NCI-H345 (cell line): ENCODE data around the gene WBP2.
"Not testable (repeated sequence)": the region's sequence is repeated elsewhere in the genome, so short reads cannot be mapped to it uniquely, and the experiment has no call there.

Experiments used
- DNase-seq: peaks from one replicate; lab custom pipeline; 2025; lab: John Stamatoyannopoulos, UW

Gene WBP2

DNA sequence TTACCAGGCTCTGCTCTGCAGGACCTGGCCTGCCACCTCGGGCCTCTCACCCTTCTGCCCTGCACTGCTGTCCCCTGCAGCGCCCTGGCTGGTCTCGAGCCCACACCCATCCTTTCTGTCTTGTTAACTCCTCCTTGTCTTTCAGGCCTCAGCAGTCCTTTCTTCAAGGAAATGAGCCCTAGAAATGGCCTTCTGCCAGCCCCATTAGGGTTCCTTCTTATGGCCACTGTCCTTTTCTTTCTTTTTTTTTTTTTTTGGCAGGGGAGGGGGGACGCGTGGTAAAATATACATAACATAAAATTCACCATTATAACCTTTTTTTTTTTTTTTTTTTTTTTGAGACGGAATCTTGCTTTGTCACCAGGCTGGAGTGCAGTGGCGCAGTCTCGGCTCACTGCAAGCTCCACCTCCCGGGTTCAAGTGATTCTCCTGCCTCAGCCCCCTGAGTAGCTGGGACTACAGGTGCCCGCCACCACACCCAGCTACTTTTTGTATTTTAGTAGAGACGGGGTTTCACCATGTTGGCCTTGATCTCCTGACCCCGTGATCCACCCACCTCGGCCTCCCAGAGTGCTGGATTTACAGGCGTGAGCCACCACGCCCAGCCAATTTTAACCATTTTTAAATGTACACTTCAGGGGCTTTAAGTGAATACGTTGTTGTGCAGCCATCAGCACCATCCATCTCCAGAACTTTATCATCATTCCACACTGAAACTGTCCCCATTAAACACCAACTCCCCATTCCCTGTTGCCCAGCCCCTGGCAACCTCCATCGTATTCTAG lies 10.5 kb upstream of the WBP2 start:
- not testable (repeated sequence) for DNase-seq

DNA sequence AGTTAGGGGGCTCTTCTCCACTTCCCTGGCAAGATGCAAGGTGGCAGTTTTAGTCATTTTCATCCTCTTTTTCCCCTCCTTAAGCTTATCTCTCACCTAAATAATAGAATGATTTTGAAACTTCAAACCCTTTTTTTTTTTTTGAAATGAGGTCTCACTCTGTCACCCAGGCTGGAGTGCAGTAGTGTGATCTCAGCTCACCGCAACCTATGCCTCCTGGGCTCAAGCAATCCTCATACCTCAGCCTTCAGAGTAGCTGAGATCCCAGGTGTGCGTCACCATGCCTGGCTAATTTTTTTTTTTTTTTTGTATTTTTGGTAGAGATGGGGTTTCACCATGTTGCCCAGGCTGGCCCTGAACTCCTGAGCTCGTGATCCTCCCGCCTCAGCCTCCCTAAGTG lies 9.8 kb upstream of the WBP2 start:
- not testable (repeated sequence) for DNase-seq

DNA sequence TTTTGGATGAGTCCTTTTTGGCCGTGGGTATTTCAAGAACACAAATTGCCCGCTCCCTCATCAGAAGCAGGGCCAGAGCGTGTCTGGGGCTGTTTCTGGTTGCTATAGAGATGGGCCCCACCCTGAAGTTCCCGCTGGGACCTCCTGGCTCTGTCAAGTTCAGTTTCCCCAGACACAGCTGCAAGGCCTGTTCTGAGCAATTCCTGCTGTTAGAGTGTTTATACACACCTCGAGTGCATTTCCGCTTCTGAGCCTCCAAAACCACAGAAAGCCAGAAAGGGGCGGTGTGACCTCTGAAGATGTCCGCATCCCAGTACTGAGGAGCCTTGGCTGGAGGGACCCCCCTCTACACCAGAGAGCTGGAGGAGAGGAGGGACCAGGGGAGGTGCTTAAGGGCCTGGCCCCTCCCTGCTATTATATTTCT lies 9.3 kb upstream of the WBP2 start:
- peak; percentile 29 for DNase-seq

DNA sequence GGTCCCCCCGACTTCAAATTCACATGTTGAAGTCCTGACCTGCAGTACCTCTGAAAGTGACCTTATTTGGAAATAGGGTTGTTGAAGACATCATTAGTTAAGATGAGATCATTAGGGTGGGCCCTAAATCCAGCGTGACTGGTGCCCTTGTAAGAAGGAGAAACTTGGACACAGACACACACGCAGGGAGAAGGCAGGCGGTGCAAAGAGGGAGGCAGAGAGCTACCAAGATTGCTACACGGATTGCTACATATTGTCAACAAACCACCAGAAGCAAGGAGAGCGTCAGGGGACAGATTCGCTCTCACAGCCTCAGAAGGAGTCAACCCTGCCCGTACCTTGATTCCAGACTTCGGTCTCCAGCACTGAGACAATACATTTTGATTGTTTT lies 6.8 kb upstream of the WBP2 start:
- no peak for DNase-seq

DNA sequence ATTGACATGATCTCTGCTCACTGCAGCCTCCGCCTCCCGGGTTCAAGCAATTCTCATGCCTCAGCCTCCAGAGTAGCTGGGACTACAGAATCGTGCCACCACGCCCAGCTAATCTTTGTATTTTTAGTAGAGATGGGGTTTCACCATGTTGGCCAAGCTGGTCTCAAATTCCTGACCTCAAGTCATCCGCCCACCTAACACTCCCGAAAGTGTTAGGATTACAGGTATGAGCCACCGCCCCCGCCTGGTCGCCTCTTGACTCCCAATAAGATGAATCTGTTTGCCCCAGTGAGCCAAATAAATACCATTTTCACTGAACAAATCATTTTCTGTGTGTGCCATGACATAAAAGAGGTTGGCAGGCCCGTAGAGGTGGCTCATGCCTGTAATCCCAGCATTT lies 4.2 kb upstream of the WBP2 start:
- DNase-seq: not testable (repeated sequence)

DNA sequence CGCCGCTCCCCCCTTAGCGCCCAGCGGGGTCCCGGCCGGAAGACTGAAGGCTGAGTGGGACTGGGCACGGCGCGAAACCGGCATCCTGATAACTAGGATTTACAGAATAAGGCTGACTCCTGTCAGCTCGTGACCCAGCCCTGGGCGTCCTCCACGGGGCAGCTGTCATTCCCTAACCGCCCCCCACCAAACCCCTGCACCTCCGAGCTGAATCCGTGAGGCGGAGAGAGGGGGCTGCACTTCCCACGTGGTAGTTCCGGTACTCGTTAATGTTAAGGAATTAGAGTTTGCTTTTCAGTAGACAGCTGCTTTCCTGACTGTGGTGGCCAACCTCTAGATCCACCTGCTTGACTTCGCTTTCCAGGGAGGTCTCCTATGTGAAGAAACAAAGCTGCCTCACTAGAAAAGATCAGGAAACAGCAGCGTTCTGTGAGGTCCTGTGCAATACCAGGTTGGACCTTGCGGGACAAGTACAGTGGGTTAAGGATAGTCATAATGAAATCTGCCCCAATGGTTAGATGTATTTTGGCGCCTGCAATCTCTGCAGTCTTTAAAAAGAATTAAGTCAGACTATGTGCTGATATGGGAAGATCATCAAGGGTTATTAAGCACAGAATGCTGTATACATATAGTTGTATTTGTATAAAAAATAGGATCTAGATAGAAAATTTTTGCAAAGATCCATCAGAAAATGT lies 1.1 kb upstream of the WBP2 start:
- DNase-seq: peak; percentile 18

DNA sequence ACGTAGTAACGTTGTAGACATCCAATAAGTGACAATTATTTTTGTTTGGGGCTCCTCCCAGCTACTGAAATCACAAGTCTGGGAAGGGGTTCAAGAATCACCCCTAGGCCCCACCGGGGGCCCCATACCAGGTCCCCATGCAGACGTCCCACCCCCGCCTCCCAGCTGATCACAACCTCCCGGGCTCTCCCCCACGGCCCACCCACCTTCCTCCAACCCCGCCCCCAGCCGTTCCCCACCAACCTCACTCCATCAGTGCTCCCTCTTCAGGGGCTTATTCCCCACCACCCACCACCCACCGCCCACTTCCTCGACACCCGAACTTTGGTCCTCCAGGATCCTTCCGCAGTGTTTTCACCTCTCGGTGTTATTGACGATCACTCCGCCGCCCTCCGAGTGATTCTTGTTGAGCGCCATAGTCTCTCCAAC lies 240 bp downstream of the WBP2 start:
- no peak for DNase-seq

DNA sequence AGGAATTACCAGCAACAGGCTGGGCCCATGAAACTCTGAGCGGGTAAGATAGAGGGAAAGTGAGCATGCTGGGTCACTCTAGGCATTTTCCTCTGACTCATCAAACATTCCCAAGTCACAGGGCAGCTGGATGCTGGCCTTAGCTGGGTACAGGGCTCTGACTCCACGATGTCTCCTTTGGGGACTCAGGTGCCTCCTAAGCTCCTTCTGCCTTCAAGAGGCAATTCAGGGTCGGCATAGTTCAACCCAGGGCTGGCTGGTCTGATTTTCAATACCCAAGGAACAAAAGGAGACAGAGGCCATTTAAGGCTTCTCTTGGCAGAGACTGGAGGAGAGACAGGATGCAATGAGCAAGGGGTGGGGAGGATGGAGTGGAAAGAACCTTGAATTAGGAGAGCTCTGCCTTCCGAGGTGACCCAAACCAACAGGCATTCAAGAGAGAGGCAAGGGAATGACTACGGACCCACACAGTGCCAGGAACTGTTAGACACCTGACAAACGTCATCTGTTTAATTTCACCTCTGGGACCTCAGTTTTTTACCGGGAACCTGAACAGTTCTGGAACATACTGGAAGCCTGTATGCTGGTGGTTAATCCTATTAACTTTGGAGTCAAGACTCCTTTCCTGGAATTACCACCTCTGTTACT lies 910 bp downstream of the WBP2 start:
- no peak for DNase-seq

DNA sequence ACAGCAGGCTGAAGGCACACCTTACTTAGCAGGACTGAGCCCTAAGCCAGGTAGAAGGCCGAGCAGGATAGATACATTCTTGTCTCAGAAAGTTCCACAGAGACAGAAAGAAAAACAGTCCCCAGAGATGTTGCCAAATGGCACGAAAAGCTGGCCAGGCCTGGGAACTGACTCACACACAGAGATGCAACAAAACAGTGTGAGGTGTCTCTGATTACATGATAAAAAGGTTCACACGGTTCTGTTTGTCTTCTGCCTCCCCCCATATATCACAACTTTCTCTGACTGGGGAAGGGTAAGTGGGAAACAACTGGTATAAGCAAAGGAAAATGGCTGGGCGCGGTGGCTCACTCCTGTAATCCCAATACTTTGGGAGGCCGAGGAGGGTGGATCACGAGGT lies 1.7 kb downstream of the WBP2 start:
- no peak for DNase-seq

DNA sequence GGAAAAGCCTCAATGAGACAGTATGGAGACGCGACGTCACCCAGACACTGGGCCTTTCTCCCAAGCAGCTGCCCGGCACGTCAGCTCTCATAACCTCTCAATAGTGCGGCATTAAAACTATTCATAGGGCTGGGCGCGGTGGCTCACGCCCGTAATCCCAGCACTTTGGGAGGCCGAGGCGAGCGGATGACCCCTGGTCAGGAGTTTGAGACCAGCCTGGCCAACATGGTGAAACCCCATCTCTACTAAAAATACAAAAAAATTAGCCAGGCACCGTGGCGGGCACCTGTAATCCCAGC lies 3.5 kb downstream of the WBP2 start:
- DNase-seq: not testable (repeated sequence)

DNA sequence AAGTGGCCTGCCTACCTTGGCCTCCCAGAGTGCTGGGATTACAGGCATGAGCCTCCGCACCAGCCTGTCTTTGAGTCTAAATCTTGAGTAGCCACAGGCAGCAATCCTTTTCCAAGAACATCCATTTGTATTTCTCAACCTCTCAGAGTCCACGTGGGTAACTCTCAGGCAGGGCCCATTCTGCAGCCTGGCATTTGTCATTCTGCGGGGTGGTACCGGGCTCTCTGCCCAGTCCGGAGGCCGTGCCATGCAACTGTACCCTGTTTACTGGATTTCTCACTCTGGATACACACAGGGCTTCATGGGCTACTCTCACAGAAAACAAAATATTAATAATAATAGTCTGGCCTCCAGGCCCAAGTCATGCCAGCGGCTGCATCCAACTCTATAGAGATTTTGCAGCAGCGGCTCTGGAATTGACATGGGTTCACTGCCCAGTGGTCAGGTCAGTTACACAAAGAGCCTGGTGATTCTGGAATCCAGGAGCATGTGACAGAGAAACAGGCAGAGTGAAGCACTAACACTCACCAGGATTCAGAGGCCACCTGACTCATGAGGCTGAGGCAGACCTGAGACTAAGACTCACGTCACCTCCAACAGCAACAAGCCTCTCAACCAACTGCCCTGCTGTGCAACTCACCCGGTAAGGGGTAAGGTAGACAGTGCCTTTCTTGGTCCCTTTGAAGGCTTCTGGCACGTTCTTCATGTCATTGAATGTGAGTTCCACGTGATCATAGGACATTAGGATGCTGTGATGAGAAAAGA lies 4.0 kb downstream of the WBP2 start:
- no peak for DNase-seq

DNA sequence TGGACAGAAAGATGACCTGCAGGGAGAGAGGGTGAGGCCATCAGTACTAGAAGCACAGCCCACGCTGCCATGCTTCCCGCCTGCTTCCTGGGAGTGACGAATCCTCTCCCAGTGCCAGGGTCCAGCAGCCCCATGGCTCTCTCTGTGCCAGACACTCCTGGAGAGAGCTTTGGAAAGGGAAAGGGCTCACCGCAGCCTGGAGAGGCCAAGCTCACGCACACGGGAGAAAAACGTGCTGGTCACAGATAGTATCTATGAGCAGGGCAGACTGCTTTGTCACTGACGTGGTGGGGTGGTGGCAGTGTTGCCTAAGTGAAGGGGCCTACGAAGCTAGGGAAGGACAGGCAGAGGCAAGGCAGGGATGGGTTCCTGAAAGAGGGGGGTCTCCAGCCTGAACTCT lies 5.4 kb downstream of the WBP2 start:
- DNase-seq: no peak

DNA sequence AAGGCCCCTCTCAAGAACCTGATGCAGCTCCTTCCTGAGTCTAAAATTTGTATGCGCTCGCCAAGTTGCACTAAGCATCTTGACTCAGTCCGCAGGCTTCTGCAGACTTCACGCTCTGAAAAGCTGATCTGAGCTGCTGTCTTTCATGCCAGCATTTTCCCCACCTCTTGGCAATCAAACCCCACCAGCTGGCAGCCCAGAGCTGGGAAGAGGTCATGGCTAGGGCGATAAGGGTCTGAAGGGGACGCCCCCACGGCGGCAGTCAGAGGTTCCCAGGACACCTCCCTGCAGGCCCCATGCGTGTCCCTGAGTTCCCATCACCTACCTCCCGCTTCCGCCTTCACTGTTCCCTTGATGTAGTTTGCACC lies 5.9 kb downstream of the WBP2 start:
- DNase-seq: no peak

DNA sequence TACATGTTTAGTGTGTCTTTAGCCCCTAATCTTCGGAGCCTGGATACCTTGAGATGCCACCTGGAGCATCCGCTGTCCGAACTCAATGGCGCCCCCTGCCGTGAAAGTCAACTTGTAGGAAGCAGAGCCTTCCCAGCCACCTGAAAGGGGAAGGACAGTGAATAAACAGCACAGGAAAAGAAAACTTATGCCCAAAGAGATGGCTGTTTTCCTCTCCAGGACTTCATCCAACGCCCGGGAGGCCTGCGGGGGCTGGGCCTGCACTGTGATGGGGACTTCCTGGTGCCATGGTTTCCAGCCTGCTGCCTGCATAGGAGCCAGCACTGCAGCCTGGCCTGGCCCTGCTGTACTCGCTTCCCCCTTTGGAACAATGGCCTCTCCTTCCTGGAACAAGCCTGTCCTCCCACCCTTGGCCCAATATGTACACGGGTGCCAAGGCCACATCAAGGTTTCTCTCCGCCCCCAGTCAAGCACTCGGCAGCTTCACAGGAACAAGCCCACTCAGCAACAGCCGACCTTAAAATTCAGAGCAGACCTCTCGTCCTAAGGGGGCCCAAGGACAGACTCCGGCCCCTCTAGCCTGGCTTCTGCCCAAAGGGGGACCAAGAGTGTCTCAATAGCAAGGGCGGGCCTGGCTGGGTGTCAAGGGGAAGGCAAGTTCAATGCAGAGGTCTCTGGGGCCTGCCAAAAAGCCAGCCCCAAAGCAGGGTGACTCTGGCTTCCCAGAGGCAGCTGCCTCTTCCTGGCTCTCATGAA lies 6.4 kb downstream of the WBP2 start:
- DNase-seq: peak; percentile 47

DNA sequence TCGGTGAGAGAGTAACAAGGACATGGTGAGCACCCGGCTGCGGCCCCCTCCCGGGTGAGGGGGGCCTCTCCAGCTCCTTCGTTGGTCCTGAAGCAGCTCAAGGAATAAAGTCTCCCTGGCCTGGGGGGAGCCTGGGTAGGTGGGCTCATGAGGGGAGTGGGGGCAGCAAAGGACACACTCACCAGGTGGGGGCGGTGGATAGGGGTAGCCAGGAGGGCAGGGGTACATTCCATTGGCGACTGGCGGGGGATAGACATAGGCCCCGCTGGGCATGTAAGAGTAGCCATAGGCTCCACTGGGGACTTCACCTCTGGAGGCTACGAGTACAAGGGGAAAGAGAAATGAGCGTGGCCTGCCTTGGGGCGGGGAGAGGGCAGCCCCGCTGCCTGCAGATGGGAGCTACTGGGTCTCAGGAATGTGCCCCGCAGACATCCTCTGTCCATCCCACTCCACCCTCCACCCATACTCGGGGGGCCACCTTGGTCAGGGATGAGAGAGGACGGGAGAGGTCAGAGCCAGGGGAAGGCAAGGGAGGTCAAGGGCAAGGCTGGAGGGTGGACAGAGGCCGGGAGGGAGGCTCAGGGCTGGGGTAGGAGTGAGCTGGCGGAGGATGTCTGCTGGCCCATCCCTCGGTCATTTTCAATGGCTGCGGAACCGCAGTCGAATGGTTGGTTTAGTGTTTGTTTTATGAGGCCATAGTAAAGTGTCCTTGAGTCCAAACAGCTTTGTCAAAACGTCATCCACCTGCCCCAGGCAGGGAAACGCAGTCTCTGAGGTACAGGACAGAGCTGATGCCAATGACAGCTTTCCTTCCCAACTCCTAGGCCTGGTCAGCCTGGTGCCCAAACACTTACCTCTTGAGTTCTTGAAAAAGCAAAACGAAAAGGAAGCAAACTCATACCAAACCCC lies 7.3 kb downstream of the WBP2 start:
- no peak for DNase-seq

DNA sequence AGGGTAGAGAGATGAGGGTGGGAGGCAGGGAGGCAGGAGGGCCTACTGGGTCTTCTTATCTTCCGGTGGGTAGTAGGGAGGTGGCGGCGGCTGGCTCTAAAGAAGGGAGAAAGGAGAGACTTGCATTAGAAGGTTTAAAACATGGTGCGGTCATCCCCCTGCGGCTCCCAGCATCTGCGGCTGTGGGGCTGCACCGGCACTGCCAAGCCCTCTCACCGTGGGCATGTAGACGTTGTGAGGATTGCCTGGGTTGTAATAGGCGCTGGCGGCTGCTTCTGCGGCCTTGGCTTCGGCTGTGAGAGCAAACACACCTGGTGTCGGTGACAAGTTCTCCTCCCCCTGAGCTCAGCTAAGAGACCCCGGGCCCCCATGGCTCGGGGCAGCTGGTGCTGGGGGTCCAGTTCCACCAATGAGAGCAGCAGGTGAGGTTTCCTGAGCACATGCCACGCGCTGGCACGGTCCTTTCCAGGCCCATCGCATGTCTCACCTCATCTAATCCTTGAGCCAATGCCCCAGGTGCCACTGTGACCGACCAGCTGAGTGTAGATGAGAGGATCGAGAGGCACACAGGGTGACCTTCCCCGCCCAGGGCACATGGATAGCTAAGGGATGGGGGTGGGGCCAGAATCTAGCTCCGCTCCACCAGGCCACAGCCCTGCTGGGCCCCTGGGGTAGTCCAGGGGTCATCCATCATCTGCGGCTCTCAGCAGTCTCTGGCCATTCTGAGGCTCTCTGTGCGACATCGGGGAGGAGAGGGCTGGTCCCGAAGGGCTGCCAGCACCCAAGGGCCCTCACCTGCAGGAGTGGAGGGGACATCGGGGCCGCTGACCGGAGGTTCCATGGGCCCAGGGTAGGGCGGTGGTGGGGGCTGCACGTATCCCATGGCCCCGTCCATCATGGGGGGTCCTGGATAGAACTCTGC lies 8.2 kb downstream of the WBP2 start:
- DNase-seq: no peak

DNA sequence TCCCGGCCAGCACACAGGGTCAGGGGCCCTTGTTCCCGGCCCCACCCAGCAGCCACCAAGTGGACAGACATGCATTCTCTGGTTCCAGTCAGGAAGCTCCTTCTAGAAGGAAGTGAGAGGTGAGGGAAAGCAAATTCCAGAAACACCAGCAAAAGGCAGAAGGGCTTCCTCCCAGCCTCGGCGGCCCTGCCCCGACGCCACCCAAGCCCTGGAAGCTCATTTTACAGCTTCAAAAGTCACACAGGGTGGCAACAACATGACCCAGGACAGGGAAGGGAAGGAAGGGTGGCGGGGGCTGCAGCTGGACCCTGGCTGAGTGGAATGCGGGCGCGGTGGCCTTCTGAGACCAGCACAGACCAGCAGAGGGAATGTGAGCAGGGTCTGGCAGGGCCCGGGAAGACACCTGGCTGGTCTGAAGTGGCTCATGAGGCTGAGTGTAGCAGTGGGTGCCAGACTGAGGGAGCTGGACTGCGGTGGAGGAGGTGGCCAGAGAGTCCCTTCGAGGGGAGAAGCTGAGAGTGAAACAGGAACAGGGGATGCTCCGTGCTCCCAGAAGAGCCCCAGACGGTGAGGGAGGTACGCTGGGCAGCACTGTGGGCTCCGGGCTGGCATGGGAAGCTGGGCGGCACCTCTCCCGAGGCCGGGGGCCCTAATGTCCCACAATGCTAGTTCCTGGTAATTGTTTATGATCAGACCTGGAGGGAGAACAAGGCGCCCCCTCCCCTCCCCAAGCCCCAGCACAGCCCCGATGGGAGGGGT lies 9.0 kb downstream of the WBP2 start:
- DNase-seq: no peak

DNA sequence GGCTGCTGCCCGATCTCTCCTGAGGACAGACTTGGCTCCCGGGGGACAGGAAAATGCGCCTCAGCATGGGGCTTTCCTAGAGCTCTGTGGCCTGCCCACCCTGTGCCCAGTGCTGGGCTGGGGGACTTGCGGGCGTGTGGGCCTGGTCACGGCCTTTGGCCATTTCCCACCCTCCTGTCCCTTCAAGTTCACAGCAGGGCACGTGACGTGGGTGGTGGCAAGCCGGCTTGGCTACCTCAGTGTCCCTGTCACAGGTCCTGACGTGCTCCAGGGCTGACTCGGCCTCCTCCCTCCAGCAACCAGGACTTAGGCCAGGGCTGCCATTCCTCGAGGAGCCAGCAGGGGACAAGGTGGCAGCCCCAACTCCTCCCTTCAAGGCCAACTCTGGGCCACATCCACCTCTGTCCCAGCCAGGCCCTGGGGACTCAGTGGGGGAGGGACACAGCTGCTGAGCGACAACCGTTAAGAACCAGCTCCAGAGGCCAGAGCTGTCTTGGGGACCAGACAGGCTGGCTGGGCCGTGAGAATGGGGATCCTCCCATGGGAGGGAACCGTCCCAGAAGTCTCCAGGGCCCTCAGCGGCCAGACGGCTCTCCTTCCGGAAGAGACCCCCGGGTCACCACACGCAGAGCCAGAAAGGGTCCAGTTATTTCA lies 9.9 kb downstream of the WBP2 start:
- peak; percentile 44 for DNase-seq
